Keratinocyte (primary cell): Measurements from ENCODE around the gene DSCAML1. TPM values are rescaled to one million over a fixed set of nuclear protein-coding genes. Genes with fewer than 3 reads are reported as not detected.

Source experiments
- DNase-seq: peaks from one replicate; pipeline ENCODE4 v3.0.0-alpha.2; 2011; ENCODE audit warnings: low read depth, missing footprints, low spot score
- FAIRE-seq: peaks from 2 replicates; lab custom pipeline; 2011; peaks lifted over from hg19 to GRCh38; lab: Jason Lieb, UNC
- H2AFZ ChIP-seq: 2 replicates; pipeline ENCODE4 v1.6.0; 2012; ENCODE audit warnings: low read length, control low read depth, inconsistent platforms; ENCODE audit not compliant: control insufficient read depth
- H3K27ac ChIP-seq: 2 replicates; pipeline ENCODE4 v1.5.1; 2011; ENCODE audit warnings: low read length; ENCODE audit not compliant: control insufficient read depth, insufficient read depth
- H3K27me3 ChIP-seq: 3 replicates; pipeline ENCODE4 v1.6.0; 2011; ENCODE audit warnings: low read length; ENCODE audit not compliant: control insufficient read depth, insufficient read depth; ENCODE audit errors: extremely low read depth
- H3K36me3 ChIP-seq, 2 experiments: 2 replicates in 1 of 2; 3 replicates in 1 of 2; pipeline ENCODE4 v1.5.1; 2011; ENCODE audit warnings: low read length in 2 of 2, mild to moderate bottlenecking in 1 of 2; ENCODE audit not compliant: control insufficient read depth in 2 of 2, insufficient read depth in 2 of 2; ENCODE audit errors: extremely low read depth in 1 of 2
- H3K4me1 ChIP-seq: 3 replicates; pipeline ENCODE4 v1.5.1; 2011; ENCODE audit warnings: low read length; ENCODE audit not compliant: control insufficient read depth, insufficient read depth; ENCODE audit errors: extremely low read depth
- H3K4me2 ChIP-seq: 3 replicates; pipeline ENCODE4 v1.6.0; 2011; ENCODE audit warnings: low read depth, low read length; ENCODE audit not compliant: control insufficient read depth, insufficient read depth; ENCODE audit errors: extremely low read depth
- H3K4me3 ChIP-seq, 3 experiments: fragments of 200-600 bp in 1 of 3; sonication (generic) in 1 of 3; 2 replicates in 2 of 3; 3 replicates in 1 of 3; pipeline ENCODE4 v1.5.1; 2011 to 2016; ENCODE audit warnings: low read length in 3 of 3, mild to moderate bottlenecking in 3 of 3, control low read depth in 2 of 3, inconsistent platforms in 1 of 3, low read depth in 1 of 3, mixed read lengths in 1 of 3, mixed run types in 1 of 3, moderate library complexity in 1 of 3; ENCODE audit not compliant: control insufficient read depth in 2 of 3, insufficient read depth in 2 of 3; ENCODE audit errors: extremely low read depth in 1 of 3
- H3K79me2 ChIP-seq: 2 replicates; pipeline ENCODE4 v1.6.0; 2012; ENCODE audit warnings: low read length; ENCODE audit not compliant: control insufficient read depth, insufficient read depth
- H3K9ac ChIP-seq: 3 replicates; pipeline ENCODE4 v1.6.0; 2011; ENCODE audit warnings: low read length; ENCODE audit not compliant: control insufficient read depth, insufficient read depth; ENCODE audit errors: extremely low read depth
- H3K9me1 ChIP-seq: 3 replicates; pipeline ENCODE4 v1.6.0; 2011; ENCODE audit warnings: low read length; ENCODE audit not compliant: control insufficient read depth, insufficient read depth; ENCODE audit errors: extremely low read depth
- H3K9me3 ChIP-seq: 2 replicates; pipeline ENCODE4 v1.5.1; 2012; ENCODE audit warnings: low read depth, low read length; ENCODE audit not compliant: control insufficient read depth
- H4K20me1 ChIP-seq: 3 replicates; pipeline ENCODE4 v1.6.0; 2011; ENCODE audit warnings: low read length; ENCODE audit not compliant: control insufficient read depth, insufficient read depth; ENCODE audit errors: extremely low read depth
- CTCF ChIP-seq, 3 experiments: IDR thresholded peaks in 1 of 3; conservative IDR thresholded peaks in 1 of 3; optimal IDR thresholded peaks in 1 of 3; 2 replicates in 2 of 3; 3 replicates in 1 of 3; pipeline versions ENCODE3 to v1.5.1; 2011; ENCODE audit warnings: low read length in 3 of 3, mild to moderate bottlenecking in 3 of 3, moderate library complexity in 2 of 3, control low read depth in 1 of 3, inconsistent platforms in 1 of 3; ENCODE audit not compliant: insufficient read depth in 2 of 3; ENCODE audit errors: extremely low read depth in 1 of 3
- EZH2 ChIP-seq: IDR thresholded peaks from one replicate; pipeline ENCODE4 v1.6.1; 2012; ENCODE audit warnings: inconsistent platforms, mild to moderate bottlenecking, low read length, moderate library complexity
- dilution Hi-C: fragments of 300-500 bp; cut with MboI; formaldehyde crosslinking; loops from one replicate; pipeline ENCODE4 v1.7.0; 2020; ENCODE audit warnings: low sequenced_read_pairs; ENCODE audit not compliant: extremely low pct_ligation_motif_present
- polyA plus RNA-seq, 5 experiments: library from polyadenylated mRNA; depleted of rRNA in 3 of 5; stranded (reverse) in 3 of 5; stranded (forward) in 1 of 5; unstranded in 1 of 5; fragments of >200 nt; gene quantifications; 1 replicate in 1 of 5; 2 replicates in 3 of 5; 3 replicates in 1 of 5; pipeline versions ENCODE4 v1.2.1 to v1.2.3, GENCODE V29; 2011 to 2012; ENCODE audit warnings: missing spikeins in 2 of 5, low read depth in 1 of 5, low replicate concordance in 1 of 5

The DSCAML1 gene
- polyA plus RNA-seq, 1 donor (not counting 4 experiments of a cell fraction or from before 2014, with no cell fraction given) = not detected

DNA sequence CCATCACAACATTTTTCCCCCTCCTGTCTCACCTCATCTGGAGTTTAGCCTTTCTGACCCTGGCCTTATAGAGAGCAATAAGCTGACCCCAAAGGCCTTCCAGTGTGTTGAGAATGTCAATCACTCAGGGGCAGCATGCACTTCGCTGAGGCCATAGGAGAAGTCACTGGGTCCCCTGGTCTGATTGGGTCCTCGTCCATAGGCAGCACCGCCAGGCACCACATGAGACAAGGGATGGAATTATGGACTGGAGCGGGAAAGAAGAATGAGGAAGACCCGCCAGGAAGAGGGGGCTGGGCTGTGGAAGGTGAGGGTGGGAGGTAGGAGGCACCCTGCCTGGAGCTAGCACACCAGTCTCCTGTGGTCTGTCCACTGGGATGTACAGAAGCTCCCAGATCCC lies 72.9 kb downstream of the DSCAML1 start:
- no peaks in the 10 kb centered on the region for H3K9me3 ChIP-seq
- H3K79me2 ChIP-seq = no peaks in the 10 kb centered on the region
- peaks cover 28% of the 10 kb centered on the region for H3K27me3 ChIP-seq
- no peaks in the 10 kb centered on the region for H4K20me1 ChIP-seq
- no peak overlapping the region for H2AFZ ChIP-seq
- FAIRE-seq (no peak), DNase-seq (no peak)
- no peak overlapping the region for H3K4me3 ChIP-seq
- H3K9me1 ChIP-seq = no peaks in the 10 kb centered on the region
- no peak overlapping the region for H3K27ac ChIP-seq
- TF ChIP-seq CTCF (optimal IDR thresholded peaks at IDR 0.05 in 1 of 3, IDR thresholded peaks at IDR 0.05 in 1 of 3, conservative IDR thresholded peaks at IDR 0.05 in 1 of 3; ENCODE audit: extremely low read depth in 1 of 3, insufficient read depth in 2 of 3, low read length in 3 of 3) (no peak), EZH2 (no peak)
- dilution Hi-C loops = no loop called here
- no peak overlapping the region for H3K9ac ChIP-seq
- no peaks in the 10 kb centered on the region for H3K4me1 ChIP-seq
- H3K36me3 ChIP-seq = no peaks in the 10 kb centered on the region
- H3K4me2 ChIP-seq = no peak overlapping the region

DNA sequence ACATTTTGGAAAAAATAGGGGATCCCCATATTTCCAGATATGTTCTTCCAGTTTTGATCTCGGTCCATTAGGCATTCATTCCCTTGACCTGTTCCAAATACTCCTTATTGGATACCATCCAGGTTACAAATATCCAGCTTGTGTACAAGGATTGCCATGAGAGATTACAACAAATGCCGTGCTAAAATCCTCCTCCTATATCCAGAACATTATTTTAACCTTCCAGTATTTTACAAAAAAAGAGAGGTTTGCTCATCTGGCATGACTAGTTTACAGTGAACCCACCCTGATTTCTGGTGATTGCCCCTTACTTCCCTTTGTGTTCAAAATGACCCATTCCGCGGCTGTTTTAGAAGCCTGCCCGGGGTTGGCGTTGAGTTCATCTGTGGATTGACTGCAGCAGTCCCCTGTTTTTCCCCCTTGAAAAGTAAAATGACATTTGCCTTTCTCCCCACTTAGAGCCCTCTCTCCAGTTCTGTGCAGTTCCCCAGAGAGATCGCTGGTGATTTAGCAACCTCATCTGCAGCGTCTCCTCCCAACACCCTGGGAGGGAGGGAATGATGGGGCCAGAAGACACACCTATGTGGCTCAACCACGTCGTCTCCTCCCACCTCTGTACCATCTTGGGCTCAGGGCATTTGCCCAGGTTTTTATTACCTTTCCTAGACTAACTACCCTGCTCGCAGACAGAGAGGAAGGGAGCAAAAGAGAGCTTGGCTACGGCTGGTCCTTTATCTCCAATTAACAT lies 73.6 kb downstream of the DSCAML1 start:
- H3K9me3 ChIP-seq = no peaks in the 10 kb centered on the region
- H3K27me3 ChIP-seq = peaks cover 28% of the 10 kb centered on the region
- H2AFZ ChIP-seq = no peak overlapping the region
- no peaks in the 10 kb centered on the region for H3K4me1 ChIP-seq
- H3K4me3 ChIP-seq = no peak overlapping the region
- no peak overlapping the region for H3K9ac ChIP-seq
- H4K20me1 ChIP-seq = no peaks in the 10 kb centered on the region
- H3K4me2 ChIP-seq = no peak overlapping the region
- H3K36me3 ChIP-seq = no peaks in the 10 kb centered on the region
- FAIRE-seq = no peak
- DNase-seq = no peak
- no peak overlapping the region for H3K27ac ChIP-seq
- dilution Hi-C loops = no loop called here
- no peaks in the 10 kb centered on the region for H3K9me1 ChIP-seq
- H3K79me2 ChIP-seq = no peaks in the 10 kb centered on the region
- TF ChIP-seq CTCF (optimal IDR thresholded peaks at IDR 0.05 in 1 of 3, IDR thresholded peaks at IDR 0.05 in 1 of 3, conservative IDR thresholded peaks at IDR 0.05 in 1 of 3; ENCODE audit: extremely low read depth in 1 of 3, insufficient read depth in 2 of 3, low read length in 3 of 3) (no peak), EZH2 (no peak)
